Smooth muscle cell (in vitro differentiated cells): ENCODE data around the gene EGFR. TPM values are rescaled to one million over a fixed set of nuclear protein-coding genes. Genes with fewer than 3 reads are reported as not detected.

Experiments
- DNase-seq: peaks from one replicate; lab custom pipeline; 2025; ENCODE audit not compliant: unreplicated experiment; lab: John Stamatoyannopoulos, UW
- H2AFZ ChIP-seq: fragments of 200-600 bp; sonication (generic); 2 replicates; pipeline ENCODE4 v1.6.0; 2016; ENCODE audit warnings: antibody characterized with exemption, low read depth, mild to moderate bottlenecking
- H3F3A ChIP-seq: fragments of 200-600 bp; sonication (generic); 2 replicates; pipeline ENCODE4 v1.6.0; 2017; ENCODE audit warnings: antibody characterized with exemption, low read depth
- H3K27ac ChIP-seq: fragments of 200-600 bp; sonication (generic); 2 replicates; pipeline ENCODE4 v1.5.1; 2016; ENCODE audit warnings: low read depth, mild to moderate bottlenecking
- H3K27me3 ChIP-seq: fragments of 200-600 bp; sonication (generic); 2 replicates; pipeline ENCODE4 v1.6.1; 2016; ENCODE audit warnings: low read depth, mild to moderate bottlenecking
- H3K36me3 ChIP-seq: fragments of 200-600 bp; sonication (generic); 2 replicates; pipeline ENCODE4 v1.5.1; 2016; ENCODE audit warnings: low read depth
- H3K4me1 ChIP-seq: fragments of 200-600 bp; sonication (generic); 2 replicates; pipeline ENCODE4 v1.5.1; 2016; ENCODE audit warnings: low read depth
- H3K4me2 ChIP-seq: fragments of 200-600 bp; sonication (generic); 2 replicates; pipeline ENCODE4 v1.6.0; 2016; ENCODE audit warnings: mild to moderate bottlenecking
- H3K4me3 ChIP-seq: fragments of 200-600 bp; sonication (generic); 2 replicates; pipeline ENCODE4 v1.5.1; 2016; ENCODE audit warnings: mild to moderate bottlenecking
- H3K79me2 ChIP-seq: fragments of 200-600 bp; sonication (generic); 2 replicates; pipeline ENCODE4 v1.6.0; 2016; ENCODE audit warnings: low read depth, mild to moderate bottlenecking
- H3K9ac ChIP-seq: fragments of 200-600 bp; sonication (generic); 2 replicates; pipeline ENCODE4 v1.6.0; 2016; ENCODE audit warnings: low read depth
- H3K9me3 ChIP-seq: fragments of 200-600 bp; sonication (generic); replicated peaks from 2 replicates; pipeline ENCODE4 v1.5.1; 2016; ENCODE audit warnings: low read depth
- H4K20me1 ChIP-seq: fragments of 200-600 bp; sonication (generic); 2 replicates; pipeline ENCODE4 v1.6.0; 2016; ENCODE audit warnings: low read depth
- CTCF ChIP-seq: fragments of 200-600 bp; sonication (generic); IDR thresholded peaks from 2 replicates; pipeline ENCODE4 v1.5.1; 2017; ENCODE audit warnings: borderline replicate concordance, mild to moderate bottlenecking, antibody characterized with exemption; ENCODE audit not compliant: insufficient read depth, poor library complexity, severe bottlenecking
- WGBS: methylation state at CpG from one replicate; pipeline ENCODE4 v1.1.7; 2016; ENCODE audit warnings: low lambda C conversion rate; 5-methylcytosine and 5-hydroxymethylcytosine counted together
- polyA plus RNA-seq: library from polyadenylated mRNA; unstranded; fragments of >200 nt; fragmentation: Nextera tagmentation; extraction: Ambion mirVana; gene quantifications from 2 replicates; pipeline ENCODE4 v1.2.1, GENCODE V29; 2016
- total RNA-seq: library from RNA; depleted of rRNA; stranded (reverse); fragments of >200 nt; gene quantifications from 2 replicates; pipeline ENCODE4 v1.2.3, GENCODE V29; 2014

The EGFR gene
- total and polyA plus RNA-seq, 2 experiments from 2014 or later = 9.0 to 31.1 TPM

GRCh38 chr7:55254596-55255495 lies 236.0 kb downstream of the EGFR start:
- peak overlapping the region; percentile 75 for H3K4me3 ChIP-seq
- peak; percentile 82 for DNase-seq
- no peaks in the 10 kb centered on the region for H3K79me2 ChIP-seq
- H3K4me2 ChIP-seq = peak overlapping the region; percentile 99
- peaks cover 5% of the 10 kb centered on the region for H3K4me1 ChIP-seq
- H3K27ac ChIP-seq = no peak overlapping the region
- peaks cover 5% of the 10 kb centered on the region for H3K27me3 ChIP-seq
- no peaks in the 10 kb centered on the region for H3K36me3 ChIP-seq
- H3F3A ChIP-seq = peaks cover under 1% of the 10 kb centered on the region
- H3K9ac ChIP-seq = peak overlapping the region; percentile 0
- no peaks in the 10 kb centered on the region for H4K20me1 ChIP-seq
- peak; percentile 87 for TF ChIP-seq CTCF
- peak overlapping the region; percentile 95 for H2AFZ ChIP-seq
- no peaks in the 10 kb centered on the region for H3K9me3 ChIP-seq
- 2% methylated on average over 59 of the region's 80 CpGs for WGBS

- WGBS = 24% methylated on average over 43 of the region's 43 CpGs
- Histone ChIP-seq H3K27me3 (peaks cover 5% of the 10 kb centered on the region), H3K9ac (peak overlapping the region; percentile 0), H3K27ac (no peak overlapping the region), H3K9me3 (no peaks in the 10 kb centered on the region), H3K4me3 (peak overlapping the region; percentile 75), H3K79me2 (no peaks in the 10 kb centered on the region), H4K20me1 (no peaks in the 10 kb centered on the region), H3K36me3 (no peaks in the 10 kb centered on the region), H3K4me1 (peaks cover 5% of the 10 kb centered on the region), H3F3A (no peaks in the 10 kb centered on the region), H2AFZ (peak overlapping the region; percentile 87), H3K4me2 (peak overlapping the region; percentile 99)
- peak; percentile 84 for TF ChIP-seq CTCF
- DNase-seq = peak; percentile 48
Measured at GRCh38 chr7:55255496-55256445, 237.0 kb downstream of the EGFR start.

GRCh38 chr7:55258631-55259030 lies 239.8 kb downstream of the EGFR start:
- Histone ChIP-seq H3K27ac (no peak overlapping the region), H3K9me3 (no peaks in the 10 kb centered on the region), H3K36me3 (no peaks in the 10 kb centered on the region), H4K20me1 (no peaks in the 10 kb centered on the region), H3K4me2 (no peak overlapping the region), H3F3A (no peaks in the 10 kb centered on the region), H3K4me1 (peaks cover 5% of the 10 kb centered on the region), H2AFZ (no peak overlapping the region), H3K27me3 (peaks cover 5% of the 10 kb centered on the region), H3K9ac (no peak overlapping the region), H3K79me2 (no peaks in the 10 kb centered on the region), H3K4me3 (no peak overlapping the region)
- DNase-seq = no peak
- WGBS = 91% methylated on average over 9 of the region's 9 CpGs
- no peak for TF ChIP-seq CTCF
